Astrocyte (in vitro differentiated cells and primary cell): ENCODE data around the gene MUC21. TPM values are rescaled to one million over a fixed set of nuclear protein-coding genes. Genes with fewer than 3 reads are reported as not detected.

ENCODE experiments used
- DNase-seq: peaks from one replicate; pipeline ENCODE4 v3.0.0-alpha.2; 2010; ENCODE audit warnings: low read depth
- FAIRE-seq: peaks from 2 replicates; lab custom pipeline; 2011; peaks lifted over from hg19 to GRCh38; lab: Jason Lieb, UNC
- H2AFZ ChIP-seq: 2 replicates; pipeline ENCODE4 v1.6.0; 2012; ENCODE audit warnings: low read depth, low read length, inconsistent platforms
- H3K27ac ChIP-seq: 2 replicates; pipeline ENCODE4 v1.5.1; 2011; ENCODE audit warnings: low read depth, low read length, inconsistent platforms
- H3K27me3 ChIP-seq: 2 replicates; pipeline ENCODE4 v1.6.0; 2011; ENCODE audit warnings: low read length, inconsistent platforms; ENCODE audit not compliant: insufficient read depth
- H3K36me3 ChIP-seq: 2 replicates; pipeline ENCODE4 v1.5.1; 2011; ENCODE audit warnings: low read length, inconsistent platforms; ENCODE audit not compliant: insufficient read depth
- H3K4me1 ChIP-seq: 2 replicates; pipeline ENCODE4 v1.5.1; 2011; ENCODE audit warnings: low read length, inconsistent platforms; ENCODE audit not compliant: insufficient read depth
- H3K4me2 ChIP-seq: 2 replicates; pipeline ENCODE4 v1.6.0; 2012; ENCODE audit warnings: low read length, inconsistent platforms
- H3K4me3 ChIP-seq: 2 replicates; pipeline ENCODE4 v1.5.1; 2011; ENCODE audit warnings: low read depth, mild to moderate bottlenecking, low read length, inconsistent platforms; ENCODE audit not compliant: insufficient read depth
- H3K79me2 ChIP-seq: 2 replicates; pipeline ENCODE4 v1.6.0; 2012; ENCODE audit warnings: mild to moderate bottlenecking, low read length, inconsistent platforms; ENCODE audit not compliant: insufficient read depth
- H3K9ac ChIP-seq: 2 replicates; pipeline ENCODE4 v1.6.0; 2012; ENCODE audit warnings: mild to moderate bottlenecking, low read length, inconsistent platforms
- H3K9me3 ChIP-seq: 2 replicates; pipeline ENCODE4 v1.5.1; 2012; ENCODE audit warnings: low read depth, mild to moderate bottlenecking, low read length, inconsistent platforms; ENCODE audit not compliant: insufficient read depth
- H4K20me1 ChIP-seq: 2 replicates; pipeline ENCODE4 v1.6.0; 2012; ENCODE audit warnings: low read length, inconsistent platforms; ENCODE audit not compliant: insufficient read depth
- H3K27ac Mint-ChIP-seq: one replicate; pipeline ENCODE4 v1.8.0; 2021; ENCODE audit warnings: mild to moderate bottlenecking, mixed read lengths; ENCODE audit not compliant: unreplicated experiment
- H3K27me3 Mint-ChIP-seq: one replicate; pipeline ENCODE4 v1.8.0; 2021; ENCODE audit warnings: low read depth, mixed read lengths; ENCODE audit not compliant: unreplicated experiment
- H3K36me3 Mint-ChIP-seq: one replicate; pipeline ENCODE4 v1.8.0; 2021; ENCODE audit warnings: low read depth, mixed read lengths; ENCODE audit not compliant: unreplicated experiment
- H3K4me1 Mint-ChIP-seq: one replicate; pipeline ENCODE4 v1.8.0; 2021; ENCODE audit warnings: low read depth, mixed read lengths; ENCODE audit not compliant: unreplicated experiment
- H3K4me3 Mint-ChIP-seq: one replicate; pipeline ENCODE4 v1.8.0; 2021; ENCODE audit warnings: mild to moderate bottlenecking, moderate library complexity, mixed read lengths; ENCODE audit not compliant: unreplicated experiment
- H3K9me3 Mint-ChIP-seq: one replicate; pipeline ENCODE4 v1.8.0; 2021; ENCODE audit warnings: mild to moderate bottlenecking, mixed read lengths; ENCODE audit not compliant: unreplicated experiment
- CTCF ChIP-seq: IDR thresholded peaks from 2 replicates; pipeline ENCODE4 v1.5.1; 2011; ENCODE audit warnings: low read depth, mild to moderate bottlenecking, inconsistent platforms, low read length, moderate library complexity; ENCODE audit not compliant: insufficient read depth
- EZH2 ChIP-seq: IDR thresholded peaks from 2 replicates; pipeline ENCODE4 v1.6.1; 2012; ENCODE audit warnings: mild to moderate bottlenecking, low read length, inconsistent platforms; ENCODE audit not compliant: insufficient read depth
- total RNA-seq: library from RNA; stranded (reverse); gene quantifications from 2 replicates; pipeline ENCODE4 v1.2.1, GENCODE V29; 2021

Gene MUC21
- total RNA-seq, 1 donor from 2014 or later = not detected

- Histone ChIP-seq H2AFZ (no peak overlapping the region), H3K4me3 (no peak overlapping the region), H3K27me3 (no peaks in the 10 kb centered on the region), H4K20me1 (no peaks in the 10 kb centered on the region), H3K27ac (no peak overlapping the region), H3K36me3 (no peaks in the 10 kb centered on the region), H3K4me2 (no peak overlapping the region), H3K4me1 (peaks cover 4% of the 10 kb centered on the region), H3K9ac (no peak overlapping the region), H3K9me3 (no peaks in the 10 kb centered on the region), H3K79me2 (no peaks in the 10 kb centered on the region)
- FAIRE-seq (no peak), DNase-seq (peak; percentile 69)
- H3K27ac Mint-ChIP-seq = no peak overlapping the region
- H3K9me3 Mint-ChIP-seq = peaks cover 7% of the 10 kb centered on the region
- peaks cover 2% of the 10 kb centered on the region for H3K36me3 Mint-ChIP-seq
- peaks cover 7% of the 10 kb centered on the region for H3K4me1 Mint-ChIP-seq
- H3K4me3 Mint-ChIP-seq = no peak overlapping the region
- TF ChIP-seq CTCF (no peak), EZH2 (no peak)
- peaks cover 24% of the 10 kb centered on the region for H3K27me3 Mint-ChIP-seq
Measured at GRCh38 chr6:30963641-30964040, 19.9 kb upstream of the MUC21 start.

- Histone ChIP-seq H3K27ac (no peak overlapping the region), H3K36me3 (no peaks in the 10 kb centered on the region), H3K4me2 (no peak overlapping the region), H3K4me1 (peaks cover 4% of the 10 kb centered on the region), H3K27me3 (no peaks in the 10 kb centered on the region), H3K4me3 (no peak overlapping the region), H4K20me1 (no peaks in the 10 kb centered on the region), H3K79me2 (no peaks in the 10 kb centered on the region), H3K9ac (no peak overlapping the region), H2AFZ (no peak overlapping the region), H3K9me3 (no peaks in the 10 kb centered on the region)
- no peak overlapping the region for H3K27ac Mint-ChIP-seq
- no peak for TF ChIP-seq EZH2
- no peak for TF ChIP-seq CTCF
- peaks cover 7% of the 10 kb centered on the region for H3K4me1 Mint-ChIP-seq
- H3K36me3 Mint-ChIP-seq = peaks cover 2% of the 10 kb centered on the region
- H3K9me3 Mint-ChIP-seq = peaks cover 7% of the 10 kb centered on the region
- H3K27me3 Mint-ChIP-seq = peaks cover 24% of the 10 kb centered on the region
- no peak overlapping the region for H3K4me3 Mint-ChIP-seq
- FAIRE-seq (no peak), DNase-seq (peak; percentile 52)
Measured at GRCh38 chr6:30964075-30964474, 19.4 kb upstream of the MUC21 start.

- no peak for DNase-seq
- no peak overlapping the region for H3K4me3 ChIP-seq
- no peaks in the 10 kb centered on the region for H3K79me2 ChIP-seq
- FAIRE-seq = no peak
- no peaks in the 10 kb centered on the region for H4K20me1 ChIP-seq
- H3K9ac ChIP-seq = no peak overlapping the region
- no peak overlapping the region for H3K4me3 Mint-ChIP-seq
- H3K9me3 ChIP-seq = no peaks in the 10 kb centered on the region
- no peak overlapping the region for H3K4me2 ChIP-seq
- peaks cover 28% of the 10 kb centered on the region for H3K27me3 Mint-ChIP-seq
- H3K9me3 Mint-ChIP-seq = peaks cover 9% of the 10 kb centered on the region
- no peaks in the 10 kb centered on the region for H3K27me3 ChIP-seq
- TF ChIP-seq EZH2 (no peak), CTCF (no peak)
- H3K36me3 ChIP-seq = no peaks in the 10 kb centered on the region
- H3K4me1 Mint-ChIP-seq = peaks cover 7% of the 10 kb centered on the region
- H3K27ac ChIP-seq = no peak overlapping the region
- peaks cover 4% of the 10 kb centered on the region for H3K4me1 ChIP-seq
- H3K27ac Mint-ChIP-seq = peak overlapping the region; percentile 80
- H3K36me3 Mint-ChIP-seq = peaks cover 2% of the 10 kb centered on the region
- H2AFZ ChIP-seq = no peak overlapping the region
Measured at GRCh38 chr6:30965140-30965601, 18.3 kb upstream of the MUC21 start.
